Endothelial cell of umbilical vein (primary cell): ENCODE measurements around the gene NDP. TPM values are rescaled to one million over a fixed set of nuclear protein-coding genes. Genes with fewer than 3 reads are reported as not detected.

Experiments used
- BruUV-seq: library from RNA; stranded (reverse); fragments of 400-500 nt; replicated peaks from 2 replicates; lab custom pipeline; 2021; lab: Mats Ljungman, UMichigan
- CTCF ChIA-PET: fragments of 300-600, 350-600 bp; sonication (Branson Sonifier 250); formaldehyde crosslinking; loops from one replicate; lab custom pipeline; 2021; ENCODE audit warnings: antibody characterized with exemption, inconsistent platforms; lab: Charles Lee
- POLR2A ChIA-PET: fragments of 300-600, 350-600 bp; sonication (Branson Sonifier 250); formaldehyde crosslinking; loops from one replicate; lab custom pipeline; 2021; ENCODE audit warnings: antibody characterized with exemption, inconsistent platforms; lab: Charles Lee
- DNase-seq: peaks from one replicate; pipeline ENCODE4 v3.0.0-alpha.2; 2011; ENCODE audit warnings: low read depth, low spot score
- FAIRE-seq: peaks from 2 replicates; lab custom pipeline; 2011; peaks lifted over from hg19 to GRCh38; lab: Jason Lieb, UNC
- H2AFZ ChIP-seq: 2 replicates; pipeline ENCODE4 v1.6.0; 2012; ENCODE audit warnings: low read depth, low read length, control low read depth, inconsistent platforms
- H3K27ac ChIP-seq: 2 replicates; pipeline ENCODE4 v1.5.1; 2011; ENCODE audit warnings: low read depth, mild to moderate bottlenecking, control low read depth, low read length, moderate library complexity; ENCODE audit not compliant: insufficient read depth
- H3K27me3 ChIP-seq, 2 experiments: 2 replicates each; pipeline versions ENCODE4 v1.6.0 to v1.6.1; 2011; ENCODE audit warnings: low read length in 2 of 2, mixed read lengths in 1 of 2; ENCODE audit not compliant: control insufficient read depth in 2 of 2, insufficient read depth in 2 of 2
- H3K36me3 ChIP-seq, 2 experiments: 2 replicates in 1 of 2; 3 replicates in 1 of 2; pipeline ENCODE4 v1.5.1; 2011; ENCODE audit warnings: low read length in 2 of 2, mild to moderate bottlenecking in 1 of 2, moderate library complexity in 1 of 2; ENCODE audit not compliant: control insufficient read depth in 2 of 2, insufficient read depth in 2 of 2; ENCODE audit errors: extremely low read depth in 1 of 2
- H3K4me1 ChIP-seq: 3 replicates; pipeline ENCODE4 v1.5.1; 2011; ENCODE audit warnings: mild to moderate bottlenecking, low read length; ENCODE audit not compliant: control insufficient read depth, insufficient read depth; ENCODE audit errors: extremely low read depth
- H3K4me2 ChIP-seq: 2 replicates; pipeline ENCODE4 v1.6.1; 2011; ENCODE audit warnings: low read length, control low read depth, mixed read lengths; ENCODE audit not compliant: insufficient read depth
- H3K4me3 ChIP-seq, 3 experiments: fragments of 200-600 bp in 1 of 3; sonication (generic), shearing (Covaris generic) in 1 of 3; replicated peaks in 1 of 3; 2 replicates each; pipeline ENCODE4 v1.5.1; 2011 to 2016; ENCODE audit warnings: control low read depth in 3 of 3, low read length in 3 of 3, mild to moderate bottlenecking in 2 of 3, inconsistent platforms in 1 of 3, low read depth in 1 of 3, moderate library complexity in 1 of 3; ENCODE audit not compliant: insufficient read depth in 1 of 3
- H3K79me2 ChIP-seq: 2 replicates; pipeline ENCODE4 v1.6.0; 2012; ENCODE audit warnings: low read length, inconsistent platforms; ENCODE audit not compliant: control insufficient read depth, insufficient read depth
- H3K9ac ChIP-seq: replicated peaks from 2 replicates; pipeline ENCODE3; 2011; ENCODE audit warnings: low read length, control low read depth; ENCODE audit not compliant: insufficient read depth; ENCODE audit errors: extremely low read depth
- H3K9me1 ChIP-seq: replicated peaks from 3 replicates; pipeline ENCODE4 v1.6.0; 2011; ENCODE audit warnings: mild to moderate bottlenecking, low read length; ENCODE audit not compliant: control insufficient read depth, insufficient read depth; ENCODE audit errors: extremely low read depth
- H3K9me3 ChIP-seq: replicated peaks from 2 replicates; pipeline ENCODE4 v1.5.1; 2012; ENCODE audit warnings: low read length, inconsistent platforms; ENCODE audit not compliant: control insufficient read depth, insufficient read depth
- H4K20me1 ChIP-seq: replicated peaks from 2 replicates; pipeline ENCODE3; 2011; ENCODE audit warnings: mild to moderate bottlenecking, low read length; ENCODE audit not compliant: control insufficient read depth, insufficient read depth; ENCODE audit errors: extremely low read depth
- CTCF ChIP-seq, 2 donors: IDR thresholded peaks; 1 replicate in 1 of 2; 2 replicates in 1 of 2; pipeline ENCODE4 v1.5.1; 2011; ENCODE audit warnings: low read length in 2 of 2, mild to moderate bottlenecking in 2 of 2, moderate library complexity in 2 of 2, control low read depth in 1 of 2, inconsistent platforms in 1 of 2, low read depth in 1 of 2; ENCODE audit not compliant: insufficient read depth in 1 of 2; ENCODE audit errors: extremely low read depth in 1 of 2
- EZH2 ChIP-seq: IDR thresholded peaks from 2 replicates; pipeline ENCODE4 v1.6.1; 2012; ENCODE audit warnings: borderline replicate concordance, low read depth, mild to moderate bottlenecking, moderate library complexity, low read length, inconsistent platforms; ENCODE audit not compliant: severe bottlenecking
- FOS ChIP-seq: IDR thresholded peaks from 2 replicates; pipeline ENCODE4 v1.6.1; 2011; ENCODE audit warnings: mild to moderate bottlenecking, low read length, moderate library complexity, borderline replicate concordance; ENCODE audit not compliant: insufficient read depth
- GATA2 ChIP-seq: IDR thresholded peaks from 2 replicates; pipeline ENCODE4 v1.7.0; 2011; ENCODE audit warnings: low read depth, mild to moderate bottlenecking, moderate library complexity, mixed read lengths, low read length; ENCODE audit not compliant: insufficient read length, insufficient read depth
- JUN ChIP-seq: IDR thresholded peaks from 2 replicates; pipeline ENCODE4 v1.6.1; 2011; ENCODE audit warnings: borderline replicate concordance, low read depth; ENCODE audit not compliant: insufficient read length, insufficient read depth
- MAX ChIP-seq: IDR thresholded peaks from 2 replicates; pipeline ENCODE4 v1.6.1; 2011; ENCODE audit not compliant: insufficient read depth, insufficient read length
- MYC ChIP-seq: IDR thresholded peaks from one replicate; pipeline ENCODE4 v1.6.1; 2011; ENCODE audit warnings: mild to moderate bottlenecking, low read depth, low read length
- POLR2A ChIP-seq: IDR thresholded peaks from 2 replicates; pipeline ENCODE4 v1.6.1; 2012; ENCODE audit warnings: low read depth, mild to moderate bottlenecking, control low read depth, low read length
- POLR2AphosphoS5 ChIP-seq: IDR thresholded peaks from 2 replicates; pipeline ENCODE4 v1.6.1; 2012; ENCODE audit warnings: low read depth, mild to moderate bottlenecking, control low read depth, low read length, moderate library complexity; ENCODE audit not compliant: insufficient read depth
- dilution Hi-C: fragments of 300-500 bp; cut with MboI; formaldehyde crosslinking; loops from one replicate; pipeline ENCODE4 v1.15.0; 2019; ENCODE audit warnings: low sequenced_read_pairs; ENCODE audit not compliant: extremely low pct_ligation_motif_present
- intact Hi-C: fragments of 100-400 bp; cut with micrococcal nuclease; formaldehyde crosslinking; loops from one replicate; pipeline ENCODE4 v1.10.0; 2022
- polyA plus RNA-seq, 4 experiments: library from polyadenylated mRNA; depleted of rRNA in 3 of 4; stranded (reverse) in 3 of 4; unstranded in 1 of 4; fragments of >200 nt; gene quantifications; 2 replicates each; pipeline versions ENCODE4 v1.2.1 to v1.2.3, GENCODE V29; 2011 to 2012; ENCODE audit warnings: missing spikeins in 1 of 4
- total RNA-seq: library from RNA; stranded (reverse); gene quantifications from 2 replicates; pipeline ENCODE4 v1.2.3, GENCODE V29; 2021

Gene NDP
- total and polyA plus RNA-seq, 2 donors (not counting 3 experiments of a cell fraction or from before 2014, with no cell fraction given) = 0.58 to 0.60 TPM

GRCh38 chrX:43998374-43998773 is 25.2 kb upstream of the NDP start:
- CTCF ChIA-PET = no interaction called here
- TF ChIP-seq GATA2 (no peak), JUN (no peak), MAX (no peak), CTCF (IDR thresholded peaks at IDR 0.05; ENCODE audit: extremely low read depth in 1 of 2, insufficient read depth in 1 of 2, low read depth in 1 of 2, low read length in 2 of 2) (no peak), POLR2AphosphoS5 (no peak), MYC (no peak), EZH2 (no peak), FOS (no peak), POLR2A (no peak)
- intact Hi-C loops = no loop called here

More at GRCh38 chrX:43998374-43998773, 25.2 kb upstream of the NDP start:
- H3K27me3 ChIP-seq = no peaks in the 10 kb centered on the region
- no peaks in the 10 kb centered on the region for H3K9me3 ChIP-seq
- dilution Hi-C loops = no loop called here
- H3K9me1 ChIP-seq = no peaks in the 10 kb centered on the region
- POLR2A ChIA-PET = no interaction called here
- no peaks in the 10 kb centered on the region for H3K36me3 ChIP-seq
- no peak overlapping the region for H3K4me2 ChIP-seq
- H3K4me3 ChIP-seq = no peak overlapping the region
- FAIRE-seq (no peak), DNase-seq (no peak)
- no peaks in the 10 kb centered on the region for H3K79me2 ChIP-seq
- H4K20me1 ChIP-seq = no peaks in the 10 kb centered on the region
- H2AFZ ChIP-seq = no peak overlapping the region
- no peak overlapping the region for H3K9ac ChIP-seq
- H3K27ac ChIP-seq = no peak overlapping the region
- no TSS peak for BruUV-seq
- H3K4me1 ChIP-seq = no peaks in the 10 kb centered on the region
